PC-9 (cell line): ENCODE measurements around the gene DIAPH3.

ENCODE experiments used
- CTCF ChIP-seq: fragments of 200-600 bp; sonication (generic); conservative IDR thresholded peaks from 2 replicates; pipeline ENCODE4 v1.6.1; 2017; ENCODE audit warnings: mixed run types, antibody characterized with exemption, mild to moderate bottlenecking, moderate library complexity
- EZH2 ChIP-seq: fragments of 200-600 bp; sonication (generic); IDR thresholded peaks from 2 replicates; pipeline ENCODE4 v1.8.0; 2017; ENCODE audit warnings: antibody characterized with exemption, low read depth

DNA sequence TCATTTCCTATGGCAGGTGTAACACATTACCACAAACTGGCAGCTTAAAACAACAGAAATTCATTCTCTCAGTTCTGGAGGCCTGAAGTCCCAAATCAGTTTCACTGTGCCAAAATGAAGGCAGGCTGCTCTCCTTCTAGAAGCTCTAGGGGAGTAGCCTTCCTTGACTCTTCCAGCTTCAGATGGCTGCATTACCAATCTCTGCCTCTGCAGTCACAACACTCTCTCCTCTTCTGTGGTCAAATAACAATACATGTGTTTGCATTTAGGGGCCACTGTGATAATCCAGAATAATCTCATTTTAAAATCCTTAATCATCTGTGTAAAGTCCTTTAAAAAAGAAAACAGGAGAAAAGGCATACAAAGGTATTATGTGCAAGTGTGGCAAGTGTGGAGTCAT is 7.8 kb downstream of the DIAPH3 start:
- no peak for TF ChIP-seq EZH2
- no peak for TF ChIP-seq CTCF
